DMS79 (cell line): ENCODE results near the gene AKAP11.
"Not testable (repeated sequence)": the region's sequence is repeated elsewhere in the genome, so short reads cannot be mapped to it uniquely, and the experiment has no call there.

Source experiments
- DNase-seq: peaks from one replicate; lab custom pipeline; 2025; lab: John Stamatoyannopoulos, UW

AKAP11 gene

GRCh38 chr13:42272115-42272803 lies at the start of gene AKAP11:
Gene AKAP11, plus strand, starts transcription at chr13:42272152. Its CDS starts 14,197 bp downstream, at chr13:42286349.
- DNase-seq, result no peak

- DNase-seq, result no peak
Observed at GRCh38 chr13:42223681-42224080, 48.3 kb upstream of the AKAP11 start.

- no peak for DNase-seq
Observed at GRCh38 chr13:42225051-42225450, 46.9 kb upstream of the AKAP11 start.

GRCh38 chr13:42226759-42227158 lies 45.2 kb upstream of the AKAP11 start:
- not testable (repeated sequence) for DNase-seq

- no peak for DNase-seq
Observed at GRCh38 chr13:42228527-42228926, 43.4 kb upstream of the AKAP11 start.

GRCh38 chr13:42229287-42229686 lies 42.7 kb upstream of the AKAP11 start:
- DNase-seq, result no peak

- DNase-seq, result no peak
Observed at GRCh38 chr13:42232671-42233070, 39.3 kb upstream of the AKAP11 start.

GRCh38 chr13:42233726-42234125 lies 38.2 kb upstream of the AKAP11 start:
- no peak for DNase-seq

GRCh38 chr13:42239161-42239560 lies 32.8 kb upstream of the AKAP11 start:
- no peak for DNase-seq

- no peak for DNase-seq
Observed at GRCh38 chr13:42239644-42240043, 32.3 kb upstream of the AKAP11 start.

GRCh38 chr13:42246541-42246940 lies 25.4 kb upstream of the AKAP11 start:
- no peak for DNase-seq

GRCh38 chr13:42247883-42248282 lies 24.1 kb upstream of the AKAP11 start:
- no peak for DNase-seq

- no peak for DNase-seq
Observed at GRCh38 chr13:42255886-42256285, 16.1 kb upstream of the AKAP11 start.

- DNase-seq, result no peak
Observed at GRCh38 chr13:42258747-42259146, 13.2 kb upstream of the AKAP11 start.

- no peak for DNase-seq
Observed at GRCh38 chr13:42259515-42259914, 12.4 kb upstream of the AKAP11 start.

GRCh38 chr13:42260903-42261654 lies 10.9 kb upstream of the AKAP11 start:
- DNase-seq, result no peak

GRCh38 chr13:42266473-42266872 lies 5.5 kb upstream of the AKAP11 start:
- DNase-seq, result no peak

- DNase-seq, result no peak
Observed at GRCh38 chr13:42270160-42270856, 1.6 kb upstream of the AKAP11 start.

GRCh38 chr13:42270857-42271215 lies 1.1 kb upstream of the AKAP11 start:
- no peak for DNase-seq

GRCh38 chr13:42271337-42272114 lies 426 bp upstream of the AKAP11 start:
- DNase-seq, result peak; percentile 94

GRCh38 chr13:42272804-42273175 lies 838 bp downstream of the AKAP11 start:
- no peak for DNase-seq

GRCh38 chr13:42274386-42275097 lies 2.6 kb downstream of the AKAP11 start:
- no peak for DNase-seq
